Measurements from ENCODE around the gene TMEM272. TPM values are rescaled to one million over a fixed set of nuclear protein-coding genes. Genes with fewer than 3 reads are reported as not detected.

TMEM272 gene
- under 1 TPM in 3 of 4 donors, not detected in 1; 0.30 to 0.49 (median 0.30) TPM for total RNA-seq
- polyA plus RNA-seq, result under 1 TPM; 0.17 to 0.25 (median 0.18) TPM
- long read RNA-seq, donor 1, result 0 reads
- long read RNA-seq, donor 2, result 0 reads

- TF ChIP-seq CTCF (IDR thresholded peaks at IDR 0.05), result peak; percentile 79
- peak within 1 kb of the TSS; percentile 46 for H3K4me3 ChIP-seq
- DNase-seq (peak; percentile 40 to 70), ATAC-seq (peak; percentile 68 to 89 (median 78))
- intact Hi-C loops (cut with DNase I), result loop anchor here in 1 of 2 donors (5.0 kb wide), 1 partner anchor 282 kb away; the partner anchor contains the start of gene NEK5
- H3K27me3 ChIP-seq (ENCODE audit: insufficient read depth in 3 of 3, low read length in 2 of 3), result no peaks in the 10 kb centered on the region
- H3K36me3 ChIP-seq (ENCODE audit: insufficient read depth in 1 of 2, low read depth in 1 of 2), result no peaks in the 10 kb centered on the region
- H3K9me3 ChIP-seq, result no peaks in the 10 kb centered on the region
- WGBS, 3 donors, result 37 to 40% (median 40%) methylated on average over 20 of the region's 20 CpGs
- no peaks in the 10 kb centered on the region for H3K4me1 ChIP-seq
- no peak within 1 kb of the TSS for H3K27ac ChIP-seq
These were observed at the start of gene TMEM272 for GRCh38 chr13:51844862-51845573. Gene TMEM272, minus strand, starts transcription at chr13:51845177. Its CDS starts 6,647 bp downstream, at chr13:51838530.

- Histone ChIP-seq H3K27ac (no peak overlapping the region), H3K4me1 (no peaks in the 10 kb centered on the region), H3K27me3 (ENCODE audit: insufficient read depth in 3 of 3, low read length in 2 of 3) (no peaks in the 10 kb centered on the region), H3K9me3 (no peaks in the 10 kb centered on the region), H3K36me3 (ENCODE audit: insufficient read depth in 1 of 2, low read depth in 1 of 2) (no peaks in the 10 kb centered on the region), H3K4me3 (no peak overlapping the region)
- TF ChIP-seq CTCF (IDR thresholded peaks at IDR 0.05), result no peak
- 87 to 94% (median 92%) methylated on average over 4 of the region's 4 CpGs for WGBS, 3 donors
- ATAC-seq, result no peak
- intact Hi-C loops (cut with DNase I), result no loop called here
- no peak for DNase-seq
These were observed 49.3 kb upstream of the TMEM272 start for GRCh38 chr13:51894239-51894638.

GRCh38 chr13:51892657-51893056, 47.7 kb upstream of the TMEM272 start:
- Histone ChIP-seq H3K36me3 (ENCODE audit: insufficient read depth in 1 of 2, low read depth in 1 of 2) (no peaks in the 10 kb centered on the region), H3K27me3 (ENCODE audit: insufficient read depth in 3 of 3, low read length in 2 of 3) (no peaks in the 10 kb centered on the region), H3K4me1 (no peaks in the 10 kb centered on the region), H3K4me3 (no peak overlapping the region), H3K9me3 (no peaks in the 10 kb centered on the region), H3K27ac (no peak overlapping the region)
- no peak for ATAC-seq
- no peak for TF ChIP-seq CTCF (IDR thresholded peaks at IDR 0.05)
- WGBS, 3 donors, result 64 to 76% (median 70%) methylated on average over 3 of the region's 3 CpGs
- DNase-seq, result no peak
- intact Hi-C loops (cut with DNase I), result no loop called here

GRCh38 chr13:51887468-51887867, 42.5 kb upstream of the TMEM272 start:
- DNase-seq, result no peak
- TF ChIP-seq CTCF (IDR thresholded peaks at IDR 0.05), result no peak
- ATAC-seq, result no peak
- Histone ChIP-seq H3K4me1 (no peaks in the 10 kb centered on the region), H3K9me3 (no peaks in the 10 kb centered on the region), H3K27me3 (ENCODE audit: insufficient read depth in 3 of 3, low read length in 2 of 3) (no peaks in the 10 kb centered on the region), H3K4me3 (no peak overlapping the region), H3K36me3 (ENCODE audit: insufficient read depth in 1 of 2, low read depth in 1 of 2) (no peaks in the 10 kb centered on the region), H3K27ac (no peak overlapping the region)
- 51 to 68% (median 66%) methylated on average over 2 of the region's 2 CpGs for WGBS, 3 donors
- intact Hi-C loops (cut with DNase I), result no loop called here

All from psoas muscle (tissue), 8 donors.